K562 (cell line): ENCODE measurements around the gene SLC43A2. TPM values are rescaled to one million over a fixed set of nuclear protein-coding genes. Genes with fewer than 3 reads are reported as not detected.

Experiments used
- ATAC-seq: fragments of 200-7000 bp; cut with Tn5 transposase; 3 replicates; pipeline ENCODE4 v1.9.1; 2020; ENCODE audit warnings: moderate library complexity
- BruUV-seq: library from RNA; stranded (reverse); fragments of 400-500 nt; replicated peaks from 2 replicates; lab custom pipeline; 2021; lab: Mats Ljungman, UMichigan
- CTCF ChIA-PET: fragments of 300-600 bp; formaldehyde crosslinking; extraction: SDS; loops from one replicate; lab custom pipeline; 2021; ENCODE audit warnings: low intra/inter-chr PET ratio; lab: Yijun Ruan, JAX
- POLR2A ChIA-PET: fragments of 300-600, 350-650 bp; sonication (Branson Sonifier 250); formaldehyde crosslinking; extraction: SDS; loops from one replicate; lab custom pipeline; 2021; ENCODE audit warnings: antibody characterized with exemption, inconsistent platforms; lab: Yijun Ruan, JAX
- DNase-seq, 4 experiments: peaks; one replicate each; pipeline versions ENCODE4 v3.0.0 to v3.0.0-alpha.2; 2011 to 2018; ENCODE audit warnings: low spot score in 3 of 4, mixed read lengths in 3 of 4; ENCODE audit errors: extremely low read depth in 1 of 4
- FAIRE-seq: peaks from 2 replicates; lab custom pipeline; 2011; peaks lifted over from hg19 to GRCh38; lab: Jason Lieb, UNC
- H2AFZ ChIP-seq: 2 replicates; pipeline ENCODE4 v1.6.0; 2011; ENCODE audit warnings: low read depth, low read length, control low read depth, inconsistent platforms
- H3K27ac ChIP-seq: fragments of 200-600 bp; 3 replicates; pipeline ENCODE4 v1.8.0; 2011; ENCODE audit warnings: low read depth, mild to moderate bottlenecking, control low read depth, inconsistent platforms, low read length, moderate library complexity, mixed read lengths; ENCODE audit errors: extremely low read depth
- H3K27me3 ChIP-seq, 2 experiments: fragments of 300-600 bp in 1 of 2; 2 replicates in 1 of 2; 3 replicates in 1 of 2; pipeline versions ENCODE4 v1.6.0 to v1.8.0; 2011; ENCODE audit warnings: inconsistent platforms in 2 of 2, low read length in 2 of 2, mild to moderate bottlenecking in 1 of 2, mixed read lengths in 1 of 2, moderate library complexity in 1 of 2; ENCODE audit not compliant: control insufficient read depth in 2 of 2, insufficient read depth in 2 of 2
- H3K36me3 ChIP-seq: fragments of 300-600 bp; 3 replicates; pipeline ENCODE4 v1.8.0; 2011; ENCODE audit warnings: mild to moderate bottlenecking, low read length, inconsistent platforms; ENCODE audit not compliant: control insufficient read depth, insufficient read depth
- H3K4me1 ChIP-seq, 2 experiments: fragments of 200-600 bp in 1 of 2; replicated peaks in 1 of 2; 2 replicates in 1 of 2; 3 replicates in 1 of 2; pipeline versions ENCODE4 v1.5.1 to v1.8.0; 2011; ENCODE audit warnings: inconsistent platforms in 2 of 2, low read length in 2 of 2, mild to moderate bottlenecking in 1 of 2, mixed read lengths in 1 of 2, moderate library complexity in 1 of 2; ENCODE audit not compliant: control insufficient read depth in 2 of 2, insufficient read depth in 2 of 2
- H3K4me2 ChIP-seq: 2 replicates; pipeline ENCODE4 v1.6.1; 2011; ENCODE audit warnings: low read length, control low read depth, inconsistent platforms, mixed read lengths; ENCODE audit not compliant: insufficient read depth
- H3K4me3 ChIP-seq: fragments of 200-600 bp; sonication (generic), shearing (Covaris generic); 2 replicates; pipeline ENCODE4 v1.5.1; 2016; ENCODE audit warnings: control low read depth, inconsistent platforms
- H3K79me2 ChIP-seq: fragments of 200-600 bp; 3 replicates; pipeline ENCODE4 v1.8.0; 2011; ENCODE audit warnings: low read length, inconsistent platforms; ENCODE audit not compliant: control insufficient read depth, insufficient read depth
- H3K9ac ChIP-seq, 2 experiments: 2 replicates each; pipeline versions ENCODE4 v1.6.0 to v1.6.1; 2011; ENCODE audit warnings: low read depth in 2 of 2, low read length in 2 of 2, control low read depth in 1 of 2, inconsistent platforms in 1 of 2, mild to moderate bottlenecking in 1 of 2, mixed read lengths in 1 of 2; ENCODE audit not compliant: insufficient read depth in 1 of 2
- H3K9me1 ChIP-seq: one replicate; pipeline ENCODE4 v1.6.0; 2011; ENCODE audit warnings: inconsistent platforms, mild to moderate bottlenecking, low read length, moderate library complexity; ENCODE audit not compliant: control insufficient read depth, insufficient read depth
- H3K9me3 ChIP-seq: replicated peaks from 2 replicates; pipeline ENCODE4 v1.5.1; 2011; ENCODE audit warnings: low read depth, low read length, inconsistent platforms; ENCODE audit not compliant: control insufficient read depth, insufficient read depth
- H4K20me1 ChIP-seq: replicated peaks from 2 replicates; pipeline ENCODE4 v1.6.1; 2011; ENCODE audit warnings: low read length, inconsistent platforms, mixed read lengths; ENCODE audit not compliant: control insufficient read depth, insufficient read depth
- HOXB6 ChIP-seq: fragments of 250-450 bp; sonication (Bioruptor Pico); IDR thresholded peaks from 2 replicates; pipeline ENCODE4 v1.5.1; 2022; ENCODE audit warnings: mild to moderate bottlenecking, borderline replicate concordance
- MNT ChIP-seq, 2 experiments: fragments of 450-650 bp; conservative IDR thresholded peaks; 2 replicates each; pipeline ENCODE4 v1.6.1; 2017; ENCODE audit warnings: mild to moderate bottlenecking in 2 of 2, moderate library complexity in 2 of 2
- MTA3 ChIP-seq: fragments of 450-650 bp; formaldehyde crosslinking; IDR thresholded peaks from 2 replicates; pipeline ENCODE4 v1.6.1; 2017; ENCODE audit warnings: mild to moderate bottlenecking, borderline replicate concordance
- PML ChIP-seq: IDR thresholded peaks from 2 replicates; pipeline ENCODE4 v1.6.1; 2012; ENCODE audit warnings: low read length, inconsistent platforms
- RB1 ChIP-seq: fragments of 450-650 bp; IDR thresholded peaks from 2 replicates; pipeline ENCODE4 v1.6.1; 2017; ENCODE audit warnings: low read depth, mild to moderate bottlenecking
- TOE1 ChIP-seq, 2 experiments: fragments of 450-650 bp in 1 of 2; sonication (generic) in 1 of 2; formaldehyde crosslinking in 1 of 2; IDR thresholded peaks; 2 replicates each; pipeline versions ENCODE4 v1.7.1 to v1.8.0; 2016 to 2022; ENCODE audit warnings: borderline replicate concordance in 2 of 2, mild to moderate bottlenecking in 2 of 2, antibody characterized with exemption in 1 of 2, inconsistent platforms in 1 of 2, low read depth in 1 of 2, missing genetic modification reagents in 1 of 2, moderate library complexity in 1 of 2
- ZBTB40 ChIP-seq, 2 experiments: fragments of 450-650 bp in 1 of 2; sonication (generic) in 1 of 2; formaldehyde crosslinking in 1 of 2; IDR thresholded peaks; 2 replicates each; pipeline versions ENCODE4 v1.7.1 to v1.9.0; 2016 to 2022; ENCODE audit warnings: inconsistent platforms in 1 of 2, mild to moderate bottlenecking in 1 of 2, missing genetic modification reagents in 1 of 2
- ZNF232 ChIP-seq: sonication (generic); formaldehyde crosslinking; IDR thresholded peaks from 2 replicates; pipeline ENCODE4 v1.8.0; 2022; ENCODE audit warnings: mild to moderate bottlenecking, missing genetic modification reagents
- WGBS: fragments of 100-300 bp; shearing (Covaris generic); methylation state at CpG from one replicate; pipeline ENCODE4 v1.1.6; 2016; ENCODE audit warnings: low coverage, mixed read lengths; ENCODE audit not compliant: insufficient coverage; ENCODE audit errors: missing lambda C conversion rate; 5-methylcytosine and 5-hydroxymethylcytosine counted together
- in situ Hi-C: fragments of 300-500 bp; cut with MboI; formaldehyde crosslinking; loops from 4 replicates; pipeline ENCODE4 v1.15.0; 2018; ENCODE audit warnings: inconsistent platforms, mixed read lengths
- intact Hi-C: fragments of 100-400 bp; cut with micrococcal nuclease; formaldehyde crosslinking; loops from 2 replicates; pipeline ENCODE4 v1.14.2; 2022
- polyA plus RNA-seq, 8 experiments: library from polyadenylated mRNA; depleted of rRNA in 4 of 8; stranded (reverse) in 5 of 8; unstranded in 3 of 8; fragments of >200 nt; fragmentation: Nextera tagmentation in 2 of 8; fragmentation: Illumina TruSeq in 1 of 8; extraction: Ambion mirVana in 2 of 8; extraction: Trizol in 1 of 8; gene quantifications; 2 replicates each; pipeline versions ENCODE4 v1.2.1 to v1.2.3, GENCODE V29; 2011 to 2014; ENCODE audit warnings: inconsistent platforms in 1 of 8, missing spikeins in 1 of 8
- total RNA-seq, 7 experiments: library from RNA; depleted of rRNA in 6 of 7; stranded (reverse); fragments of >200 nt in 6 of 7; fragmentation: Illumina TruSeq in 2 of 7; extraction: Trizol in 2 of 7; gene quantifications; 2 replicates each; pipeline versions ENCODE4 v1.2.1 to v1.2.3, GENCODE V29; 2011 to 2021; ENCODE audit warnings: low replicate concordance in 1 of 7

Gene SLC43A2
- total and polyA plus RNA-seq, 9 of the 15 experiments (the other 6 are each of a cell fraction or from before 2014, with no cell fraction given): 0.03 to 10.2 (median 3.6) TPM

- WGBS: 6% methylated on average over 25 of the region's 45 CpGs
- Histone ChIP-seq H4K20me1 (peaks cover 7% of the 10 kb centered on the region; the same call in 1 of the 2 replicates), H3K27ac (peak overlapping the region; percentile 92; the same call in 2 of the 3 replicates), H3K36me3 (no peaks in the 10 kb centered on the region), H3K9me3 (no peaks in the 10 kb centered on the region), H3K4me2 (peak overlapping the region; percentile 88), H3K9ac (peak overlapping the region; percentile 83 to 91; a peak in 3 of 4 replicates), H3K27me3 (no peaks in the 10 kb centered on the region), H2AFZ (peak overlapping the region; percentile 86), H3K4me1 (peaks cover 9 to 39% of the 10 kb centered on the region in 2 experiments), H3K79me2 (no peaks in the 10 kb centered on the region), H3K4me3 (peak overlapping the region; percentile 66), H3K9me1 (no peaks in the 10 kb centered on the region)
- peak; percentile 56 for FAIRE-seq
- peak; percentile 61 for ATAC-seq
- ChIA-PET CTCF (interaction anchor here (2.1 kb wide), 1 partner anchor 55 kb away, joined by 8 read pairs; no protein-coding TSS in a partner anchor), POLR2A (interaction anchor here (0.7 to 1.7 kb wide), 5 partner anchors 12 to 1029 kb away, joined by 3 to 6 read pairs (median 4); partner anchors contain the start of gene INPP5K)
- no TSS peak for BruUV-seq
- in situ Hi-C loops: no loop called here
- DNase-seq: peak; percentile 56 to 74 (median 65)
- intact Hi-C loops: loop anchor here (2.0 kb wide), 1 partner anchor 55 kb away; no protein-coding TSS in a partner anchor
- 0 out of 2 replicates have a peak, but pooled peaks have one; percentile 28 for TF ChIP-seq MTA3
- TF ChIP-seq RB1: no peak
- no peak for TF ChIP-seq PML
- TF ChIP-seq ZNF232 (CRISPR knock-in tag): no peak
- TF ChIP-seq HOXB6 (CRISPR knock-in tag): no peak
- no peak for TF ChIP-seq TOE1 (IDR thresholded peaks at IDR 0.05; ENCODE audit: borderline replicate concordance)
- no peak for TF ChIP-seq TOE1 (CRISPR knock-in tag; IDR thresholded peaks at IDR 0.05; ENCODE audit: borderline replicate concordance, low read depth)
- TF ChIP-seq ZBTB40 (IDR thresholded peaks at IDR 0.05): peak; percentile 34; the same call in 1 of the 2 replicates
- no peak for TF ChIP-seq ZBTB40 (CRISPR knock-in tag; IDR thresholded peaks at IDR 0.05)
- TF ChIP-seq MNT (conservative IDR thresholded peaks at IDR 0.05): peak in 1 of 2 experiments; percentile 33; a peak in 1 of 4 replicates
Measured at GRCh38 chr17:1629504-1630310, 1.1 kb upstream of the SLC43A2 start.
